HG02938 (cell line): ENCODE measurements around the gene EGLN3.

ENCODE experiments used
- ATAC-seq: cut with Tn5 transposase; IDR thresholded peaks from one replicate; pipeline ENCODE4 v1.9.1; 2021; ENCODE audit warnings: mild to moderate bottlenecking, moderate library complexity; ENCODE audit not compliant: unreplicated experiment

Gene EGLN3

GRCh38 chr14:33916663-33917565 lies 34.0 kb downstream of the EGLN3 start:
- no peak for ATAC-seq

GRCh38 chr14:33915682-33916081 lies 35.2 kb downstream of the EGLN3 start:
- ATAC-seq: no peak

GRCh38 chr14:33914676-33915516 lies 36.0 kb downstream of the EGLN3 start:
- no peak for ATAC-seq

GRCh38 chr14:33911046-33911445 lies 39.8 kb downstream of the EGLN3 start:
- no peak for ATAC-seq

GRCh38 chr14:33910435-33910834 lies 40.4 kb downstream of the EGLN3 start:
- ATAC-seq: no peak

GRCh38 chr14:33909380-33910084 lies 41.3 kb downstream of the EGLN3 start:
- no peak for ATAC-seq

GRCh38 chr14:33908540-33909223 lies 42.2 kb downstream of the EGLN3 start:
- ATAC-seq: no peak

GRCh38 chr14:33906968-33907367 lies 43.9 kb downstream of the EGLN3 start:
- ATAC-seq: no peak

GRCh38 chr14:33904609-33905008 lies 46.3 kb downstream of the EGLN3 start:
- no peak for ATAC-seq

- no peak for ATAC-seq
These were observed 47.5 kb downstream of the EGLN3 start for GRCh38 chr14:33903369-33903768.

- ATAC-seq: no peak
These were observed 48.5 kb downstream of the EGLN3 start for GRCh38 chr14:33902363-33902762.

GRCh38 chr14:33901426-33902155 lies 49.3 kb downstream of the EGLN3 start:
- ATAC-seq: no peak

GRCh38 chr14:33900706-33901105 lies 50.2 kb downstream of the EGLN3 start:
- no peak for ATAC-seq

- no peak for ATAC-seq
These were observed 51.0 kb downstream of the EGLN3 start for GRCh38 chr14:33899723-33900341.

GRCh38 chr14:33897878-33898535 lies 52.9 kb downstream of the EGLN3 start:
- no peak for ATAC-seq

- no peak for ATAC-seq
These were observed 53.5 kb downstream of the EGLN3 start for GRCh38 chr14:33897382-33897781.

GRCh38 chr14:33894339-33894738 lies 56.5 kb downstream of the EGLN3 start:
- no peak for ATAC-seq

- no peak for ATAC-seq
These were observed 59.2 kb downstream of the EGLN3 start for GRCh38 chr14:33891700-33892099.

GRCh38 chr14:33884916-33885315 lies 66.0 kb downstream of the EGLN3 start:
- ATAC-seq: no peak
